GM19043 (cell line): ENCODE results near the gene SLC24A3.

Source experiments
- ATAC-seq: cut with Tn5 transposase; IDR thresholded peaks from one replicate; pipeline ENCODE4 v1.9.1; 2021; ENCODE audit warnings: low read depth; ENCODE audit not compliant: unreplicated experiment

The SLC24A3 gene

GRCh38 chr20:19378058-19378457 is 165.6 kb downstream of the SLC24A3 start:
- ATAC-seq: no peak

DNA sequence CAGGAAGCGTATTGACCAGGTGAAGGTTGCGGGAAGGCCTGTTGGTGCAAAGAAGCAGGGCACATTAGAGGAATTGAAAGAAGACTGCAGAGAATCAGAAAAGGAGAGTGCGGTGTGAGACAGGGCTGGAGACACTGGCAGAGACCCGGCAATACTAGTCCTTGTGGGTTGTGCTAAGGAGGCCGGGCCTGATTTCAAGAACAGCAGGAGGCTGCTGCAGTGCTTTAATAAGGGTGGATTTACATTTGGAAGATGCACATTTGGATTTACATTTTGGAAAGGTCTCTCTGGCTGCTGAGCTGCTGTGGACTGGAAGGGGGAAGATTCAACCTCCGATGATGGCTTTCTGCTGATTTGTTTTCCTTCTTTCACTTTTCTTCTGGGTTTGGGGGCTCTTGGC is 167.8 kb downstream of the SLC24A3 start:
- ATAC-seq: no peak

DNA sequence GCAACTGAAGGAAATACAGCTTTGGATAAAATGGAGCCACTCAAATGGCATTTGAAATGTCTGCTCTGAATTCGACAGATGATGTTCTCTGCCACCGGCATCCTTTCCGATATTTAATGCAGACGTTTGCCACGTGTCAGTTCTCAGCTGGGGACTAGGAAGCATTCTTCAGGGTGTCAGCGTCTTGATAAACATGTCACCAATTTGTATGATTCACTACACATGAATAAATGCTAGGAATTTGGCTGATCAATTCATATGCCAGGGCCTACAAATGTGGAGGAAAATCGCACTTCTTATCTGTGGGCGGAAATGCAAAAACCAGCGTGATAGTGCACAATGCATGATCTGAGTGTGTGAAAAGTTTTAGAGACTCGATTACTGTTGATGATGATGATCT is 169.5 kb downstream of the SLC24A3 start:
- no peak for ATAC-seq

DNA sequence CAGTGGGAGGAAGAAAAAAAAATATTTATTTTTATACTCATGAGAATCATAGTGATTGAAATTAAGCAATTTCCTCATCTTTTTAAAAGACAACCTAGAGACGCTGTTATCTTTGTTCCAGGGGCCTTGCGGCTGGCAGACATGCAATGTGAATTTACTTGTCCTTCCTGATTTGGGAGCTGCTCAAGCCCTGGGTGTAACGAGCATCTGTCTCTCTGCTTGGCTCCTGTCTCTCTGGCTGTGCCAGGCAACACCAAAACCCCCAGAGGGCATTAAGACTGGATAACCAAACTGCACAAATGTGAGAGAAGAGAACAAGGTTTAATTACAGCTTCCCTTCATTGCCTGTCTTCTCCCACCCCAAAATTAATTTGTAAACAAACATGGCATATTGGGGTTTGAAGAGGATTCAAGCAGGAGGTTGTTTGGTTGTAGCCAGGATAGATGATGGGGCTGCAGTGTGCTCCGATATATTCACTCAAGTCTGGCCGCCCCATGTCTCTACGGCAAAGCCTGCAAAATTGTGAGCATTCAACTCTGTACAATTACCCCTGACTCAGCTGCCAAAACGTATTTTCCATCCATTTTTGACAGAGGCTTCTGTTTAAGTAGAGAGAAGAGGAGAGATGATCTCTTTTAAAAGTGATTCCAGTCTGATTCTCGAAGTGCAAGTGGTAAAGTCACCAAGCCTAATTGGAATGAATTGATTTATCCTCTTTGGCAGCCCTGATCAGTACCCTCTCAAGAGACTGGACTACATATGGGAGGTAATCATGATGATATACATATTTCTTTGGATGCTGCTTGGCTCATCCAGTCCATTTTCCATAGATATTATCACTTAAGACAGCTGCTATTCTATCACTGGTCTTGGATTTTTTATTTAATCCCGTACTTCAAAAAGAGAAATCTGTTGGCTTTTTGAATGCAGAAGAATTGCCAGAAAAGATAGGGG is 170.2 kb downstream of the SLC24A3 start:
- ATAC-seq: no peak

DNA sequence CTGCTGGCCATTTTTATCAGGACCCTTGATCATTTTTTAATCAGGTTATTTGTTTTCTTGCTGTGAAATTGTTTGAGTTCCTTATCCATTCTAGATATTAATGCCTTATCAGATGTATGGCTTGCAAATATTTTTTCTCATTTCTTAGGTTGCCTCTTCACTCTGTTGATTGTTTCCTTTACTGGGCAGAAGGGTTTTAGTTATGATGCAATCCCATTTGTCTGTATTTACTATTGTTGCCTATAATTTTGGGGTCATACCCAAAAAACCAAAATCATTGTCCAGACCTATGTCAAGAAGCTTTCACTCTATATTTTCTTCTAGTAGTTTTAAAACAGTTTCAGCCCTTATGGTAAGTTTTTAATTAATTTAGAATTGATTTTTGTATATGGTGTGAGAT is 172.5 kb downstream of the SLC24A3 start:
- ATAC-seq: no peak

- no peak for ATAC-seq
Measured at GRCh38 chr20:19387251-19387650, 174.8 kb downstream of the SLC24A3 start.

DNA sequence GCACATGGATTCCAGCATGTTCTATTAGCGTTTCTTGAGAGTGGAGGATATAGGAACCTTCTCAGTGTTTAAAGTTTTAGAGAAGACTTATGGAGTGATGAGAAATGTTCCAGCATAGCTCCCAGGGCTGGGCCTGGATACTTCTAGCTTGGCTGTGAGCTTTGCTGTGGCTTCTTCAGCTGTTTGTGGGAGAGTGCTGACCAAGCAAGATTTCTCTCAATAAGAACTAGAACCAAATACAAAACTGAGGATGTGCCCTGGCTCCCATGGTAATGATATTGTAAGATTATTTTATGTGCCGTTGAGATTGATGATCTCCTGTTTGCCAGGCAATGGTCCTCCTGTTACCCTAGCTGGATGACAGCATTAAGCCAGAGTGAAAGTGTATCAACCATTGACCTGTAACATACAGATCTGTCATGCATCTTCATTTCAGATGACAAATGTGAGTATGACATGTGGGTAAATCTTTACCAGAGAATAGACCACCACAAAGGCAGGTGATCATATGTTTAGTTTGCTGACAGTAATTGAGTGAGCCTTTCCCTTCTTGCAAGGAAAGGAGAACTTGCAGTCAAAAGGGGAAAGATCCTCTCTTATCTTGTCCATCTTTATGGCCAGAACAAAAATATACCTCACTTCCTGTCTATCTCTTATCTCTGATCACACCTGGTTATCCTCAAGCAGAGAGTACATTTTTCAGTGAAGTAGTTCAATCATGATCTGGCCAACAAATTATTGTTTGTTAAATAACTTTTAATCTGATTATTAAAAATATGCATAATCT is 180.1 kb downstream of the SLC24A3 start:
- no peak for ATAC-seq

DNA sequence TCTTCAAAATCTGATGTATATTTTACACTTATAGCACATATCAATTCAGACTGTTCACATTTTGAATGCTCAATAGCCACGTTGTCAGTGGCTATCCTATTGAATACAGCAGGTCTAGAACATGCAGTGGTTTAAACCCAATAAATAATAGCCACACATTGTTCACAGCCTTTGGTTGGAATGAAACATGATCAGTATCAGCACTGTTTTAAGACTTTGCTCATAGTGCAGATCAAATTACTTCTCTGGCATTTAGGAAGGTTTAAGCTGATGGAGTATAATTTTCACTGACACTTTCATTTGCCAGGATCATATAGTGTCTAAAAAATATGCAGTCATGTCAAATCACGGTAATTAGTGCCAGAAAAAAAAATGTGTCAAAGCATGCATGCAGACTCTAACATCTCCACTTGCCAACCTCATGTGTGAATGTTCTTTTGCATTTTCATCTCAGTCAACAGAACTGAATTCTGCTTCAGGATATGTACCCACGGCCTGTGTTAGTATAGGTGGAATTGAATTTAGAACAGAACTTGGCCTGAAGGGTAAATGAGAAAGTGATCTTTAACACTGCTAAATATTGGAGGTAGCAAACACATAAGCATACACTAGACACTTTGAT is 184.1 kb downstream of the SLC24A3 start:
- ATAC-seq: no peak

DNA sequence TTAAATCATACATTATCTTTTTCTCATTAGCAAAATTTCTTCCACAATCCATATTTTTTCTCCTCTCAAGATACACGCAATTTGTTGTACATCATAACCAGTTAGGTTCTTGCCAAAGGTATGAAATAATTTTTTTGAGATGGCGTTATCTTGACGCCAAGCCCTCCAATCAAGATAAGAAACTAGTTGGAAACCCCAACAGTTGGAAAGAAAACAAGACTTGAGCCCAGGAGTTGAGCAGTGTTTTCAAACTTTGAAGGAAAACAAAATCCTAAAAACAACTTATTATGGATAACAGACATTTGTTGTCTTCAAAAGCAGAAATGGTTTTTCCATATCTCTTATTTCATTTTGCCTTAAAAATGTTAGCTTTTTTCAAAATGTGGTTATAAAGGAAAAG is 184.8 kb downstream of the SLC24A3 start:
- no peak for ATAC-seq

- ATAC-seq: no peak
Measured at GRCh38 chr20:19397666-19398065, 185.2 kb downstream of the SLC24A3 start.

- ATAC-seq: no peak
Measured at GRCh38 chr20:19401096-19401495, 188.7 kb downstream of the SLC24A3 start.

- ATAC-seq: no peak
Measured at GRCh38 chr20:19403549-19403948, 191.1 kb downstream of the SLC24A3 start.

- ATAC-seq: no peak
Measured at GRCh38 chr20:19404826-19405225, 192.4 kb downstream of the SLC24A3 start.

GRCh38 chr20:19405958-19406357 is 193.5 kb downstream of the SLC24A3 start:
- no peak for ATAC-seq

GRCh38 chr20:19406381-19406780 is 193.9 kb downstream of the SLC24A3 start:
- no peak for ATAC-seq

GRCh38 chr20:19407196-19407595 is 194.8 kb downstream of the SLC24A3 start:
- no peak for ATAC-seq

- ATAC-seq: no peak
Measured at GRCh38 chr20:19407736-19408135, 195.3 kb downstream of the SLC24A3 start.

- ATAC-seq: no peak
Measured at GRCh38 chr20:19408971-19409370, 196.5 kb downstream of the SLC24A3 start.

DNA sequence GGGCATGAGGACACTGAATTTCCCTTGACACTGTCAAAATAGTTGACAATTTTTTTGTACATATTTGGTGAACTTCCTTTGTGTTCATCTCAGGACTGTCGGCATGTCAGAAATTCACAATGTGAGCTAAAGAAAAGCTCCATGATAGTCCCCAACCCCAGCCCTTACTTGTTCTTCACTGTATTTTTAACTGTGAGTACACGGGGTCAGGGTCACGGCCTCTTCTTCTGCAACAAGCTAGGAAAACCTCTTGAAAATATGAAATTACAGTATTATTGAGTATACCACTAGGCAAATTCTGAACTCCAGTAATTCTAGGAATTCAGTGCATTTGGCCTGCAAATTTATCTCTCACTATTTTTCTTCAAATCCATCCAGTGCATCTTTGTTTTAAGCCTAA is 199.4 kb downstream of the SLC24A3 start:
- no peak for ATAC-seq

DNA sequence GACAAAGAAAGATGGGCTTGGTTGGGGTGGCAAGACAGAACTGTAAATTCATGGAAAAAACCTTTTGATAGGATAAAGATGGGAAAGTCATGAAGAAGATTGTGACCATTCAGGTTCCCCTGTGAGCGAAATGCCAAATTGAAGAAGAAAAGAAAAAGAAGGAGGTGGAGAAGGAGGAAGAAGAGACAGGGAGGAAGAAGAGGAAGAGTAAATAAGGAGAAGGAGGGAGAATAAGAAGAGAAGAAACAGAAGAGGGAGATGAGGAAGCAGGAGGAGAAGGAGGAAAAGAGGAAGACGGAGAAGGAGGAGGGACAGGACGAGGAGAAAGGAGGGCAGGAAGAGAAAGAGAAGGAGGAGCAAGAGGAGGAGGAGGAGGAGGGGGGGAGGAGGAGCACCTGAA is 199.8 kb downstream of the SLC24A3 start:
- no peak for ATAC-seq

GRCh38 chr20:19414600-19414999 is 202.2 kb downstream of the SLC24A3 start:
- ATAC-seq: no peak
